Measurements from ENCODE around the gene PDE4B. TPM values are rescaled to one million over a fixed set of nuclear protein-coding genes. Genes with fewer than 3 reads are reported as not detected.

The PDE4B gene
- polyA plus RNA-seq, 1 donor (not counting 4 experiments of a cell fraction or from before 2014, with no cell fraction given), result 0.29 TPM

DNA sequence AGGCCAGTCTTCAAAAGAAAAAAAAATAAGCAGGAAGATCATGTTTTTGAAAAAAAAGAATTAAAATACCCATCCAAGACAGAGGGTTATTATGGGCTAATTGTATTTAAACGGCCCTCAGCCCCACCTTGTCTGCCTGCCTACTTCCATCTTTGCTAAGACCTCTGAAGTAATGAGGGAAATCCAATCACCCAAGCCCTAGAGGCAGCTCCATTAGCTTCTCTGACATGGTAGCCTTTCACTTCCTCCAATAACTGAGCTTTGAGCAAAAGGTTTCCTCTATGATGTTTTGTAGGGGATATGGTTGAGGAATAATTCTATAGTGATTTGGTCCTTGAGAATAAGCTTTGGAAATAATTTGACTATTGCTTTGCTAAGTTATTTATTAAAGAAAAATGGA lies 563.1 kb downstream of the PDE4B start:
- dilution Hi-C loops (cut with MboI; ENCODE audit: extremely low pct_ligation_motif_present, low sequenced_read_pairs), result no loop called here
- Histone ChIP-seq H3K4me2 (ENCODE audit: control insufficient read depth, extremely low read depth, insufficient read depth, low read depth, low read length) (no peak overlapping the region), H2AFZ (ENCODE audit: control insufficient read depth, low read length) (no peak overlapping the region), H3K27ac (ENCODE audit: control insufficient read depth, insufficient read depth, low read length) (no peak overlapping the region), H3K9me3 (ENCODE audit: control insufficient read depth, low read depth, low read length) (no peaks in the 10 kb centered on the region), H3K79me2 (ENCODE audit: control insufficient read depth, insufficient read depth, low read length) (no peaks in the 10 kb centered on the region), H4K20me1 (ENCODE audit: control insufficient read depth, extremely low read depth, insufficient read depth, low read length) (no peaks in the 10 kb centered on the region), H3K9ac (ENCODE audit: control insufficient read depth, extremely low read depth, insufficient read depth, low read length) (no peak overlapping the region), H3K4me1 (ENCODE audit: control insufficient read depth, extremely low read depth, insufficient read depth, low read length) (no peaks in the 10 kb centered on the region), H3K27me3 (ENCODE audit: control insufficient read depth, extremely low read depth, insufficient read depth, low read length) (peaks cover 6% of the 10 kb centered on the region), H3K9me1 (ENCODE audit: control insufficient read depth, extremely low read depth, insufficient read depth, low read length) (no peaks in the 10 kb centered on the region), H3K36me3 (ENCODE audit: control insufficient read depth in 2 of 2, extremely low read depth in 1 of 2, insufficient read depth in 2 of 2, low read length in 2 of 2) (no peaks in the 10 kb centered on the region), H3K4me3 (ENCODE audit: control insufficient read depth in 2 of 3, extremely low read depth in 1 of 3, insufficient read depth in 2 of 3, low read depth in 1 of 3, low read length in 3 of 3) (no peak overlapping the region)
- TF ChIP-seq, protein P1, sequence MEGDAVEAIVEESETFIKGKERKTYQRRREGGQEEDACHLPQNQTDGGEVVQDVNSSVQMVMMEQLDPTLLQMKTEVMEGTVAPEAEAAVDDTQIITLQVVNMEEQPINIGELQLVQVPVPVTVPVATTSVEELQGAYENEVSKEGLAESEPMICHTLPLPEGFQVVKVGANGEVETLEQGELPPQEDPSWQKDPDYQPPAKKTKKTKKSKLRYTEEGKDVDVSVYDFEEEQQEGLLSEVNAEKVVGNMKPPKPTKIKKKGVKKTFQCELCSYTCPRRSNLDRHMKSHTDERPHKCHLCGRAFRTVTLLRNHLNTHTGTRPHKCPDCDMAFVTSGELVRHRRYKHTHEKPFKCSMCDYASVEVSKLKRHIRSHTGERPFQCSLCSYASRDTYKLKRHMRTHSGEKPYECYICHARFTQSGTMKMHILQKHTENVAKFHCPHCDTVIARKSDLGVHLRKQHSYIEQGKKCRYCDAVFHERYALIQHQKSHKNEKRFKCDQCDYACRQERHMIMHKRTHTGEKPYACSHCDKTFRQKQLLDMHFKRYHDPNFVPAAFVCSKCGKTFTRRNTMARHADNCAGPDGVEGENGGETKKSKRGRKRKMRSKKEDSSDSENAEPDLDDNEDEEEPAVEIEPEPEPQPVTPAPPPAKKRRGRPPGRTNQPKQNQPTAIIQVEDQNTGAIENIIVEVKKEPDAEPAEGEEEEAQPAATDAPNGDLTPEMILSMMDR (optimal IDR thresholded peaks at IDR 0.05 in 1 of 3, IDR thresholded peaks at IDR 0.05 in 1 of 3, conservative IDR thresholded peaks at IDR 0.05 in 1 of 3; ENCODE audit: extremely low read depth in 1 of 3, insufficient read depth in 2 of 3, low read length in 3 of 3), result no peak
- TF ChIP-seq EZH2 (IDR thresholded peaks at IDR 0.05; ENCODE audit: low read length), result no peak
- DNase-seq (ENCODE audit: low read depth, low spot score), result no peak
- no peak for FAIRE-seq

DNA sequence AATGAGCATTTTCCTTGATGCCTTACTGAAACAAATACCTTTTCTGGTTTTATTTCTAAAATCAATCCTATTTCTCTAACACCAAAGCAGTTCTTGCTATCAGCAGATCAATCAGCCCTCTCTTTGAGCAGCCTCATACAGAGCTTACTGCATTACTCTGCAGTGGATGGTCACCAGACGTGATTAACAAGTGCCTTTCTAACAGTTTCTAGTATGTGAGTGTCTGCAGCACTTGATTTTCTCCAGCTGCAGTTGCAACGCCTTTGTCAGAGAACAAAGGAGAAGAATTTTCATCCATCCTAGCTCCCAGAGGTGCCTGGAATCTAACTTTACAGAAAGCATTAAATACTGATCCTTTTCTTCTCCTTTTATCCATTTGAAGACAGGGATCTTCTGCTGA lies 563.9 kb downstream of the PDE4B start:
- no peak overlapping the region for H3K4me3 ChIP-seq (ENCODE audit: control insufficient read depth in 2 of 3, extremely low read depth in 1 of 3, insufficient read depth in 2 of 3, low read depth in 1 of 3, low read length in 3 of 3)
- no peak overlapping the region for H2AFZ ChIP-seq (ENCODE audit: control insufficient read depth, low read length)
- H3K9ac ChIP-seq (ENCODE audit: control insufficient read depth, extremely low read depth, insufficient read depth, low read length), result no peak overlapping the region
- TF ChIP-seq, protein P1 (optimal IDR thresholded peaks at IDR 0.05 in 1 of 3, IDR thresholded peaks at IDR 0.05 in 1 of 3, conservative IDR thresholded peaks at IDR 0.05 in 1 of 3; ENCODE audit: extremely low read depth in 1 of 3, insufficient read depth in 2 of 3, low read length in 3 of 3), result no peak
- TF ChIP-seq EZH2 (IDR thresholded peaks at IDR 0.05; ENCODE audit: low read length), result no peak
- H3K9me1 ChIP-seq (ENCODE audit: control insufficient read depth, extremely low read depth, insufficient read depth, low read length), result no peaks in the 10 kb centered on the region
- H3K79me2 ChIP-seq (ENCODE audit: control insufficient read depth, insufficient read depth, low read length), result no peaks in the 10 kb centered on the region
- no peaks in the 10 kb centered on the region for H3K4me1 ChIP-seq (ENCODE audit: control insufficient read depth, extremely low read depth, insufficient read depth, low read length)
- dilution Hi-C loops (cut with MboI; ENCODE audit: extremely low pct_ligation_motif_present, low sequenced_read_pairs), result no loop called here
- no peak for FAIRE-seq
- no peaks in the 10 kb centered on the region for H3K36me3 ChIP-seq (ENCODE audit: control insufficient read depth in 2 of 2, extremely low read depth in 1 of 2, insufficient read depth in 2 of 2, low read length in 2 of 2)
- no peaks in the 10 kb centered on the region for H4K20me1 ChIP-seq (ENCODE audit: control insufficient read depth, extremely low read depth, insufficient read depth, low read length)
- no peak for DNase-seq (ENCODE audit: low read depth, low spot score)
- peaks cover 6% of the 10 kb centered on the region for H3K27me3 ChIP-seq (ENCODE audit: control insufficient read depth, extremely low read depth, insufficient read depth, low read length)
- H3K4me2 ChIP-seq (ENCODE audit: control insufficient read depth, extremely low read depth, insufficient read depth, low read depth, low read length), result no peak overlapping the region
- H3K9me3 ChIP-seq (ENCODE audit: control insufficient read depth, low read depth, low read length), result no peaks in the 10 kb centered on the region
- no peak overlapping the region for H3K27ac ChIP-seq (ENCODE audit: control insufficient read depth, insufficient read depth, low read length)

Data from keratinocyte (primary cell).